HG02884 (cell line): ENCODE measurements around the gene KLF17.
"Not testable (repeated sequence)": the region's sequence is repeated elsewhere in the genome, so short reads cannot be mapped to it uniquely, and the experiment has no call there.

Source experiments
- ATAC-seq: cut with Tn5 transposase; IDR thresholded peaks from one replicate; pipeline ENCODE4 v1.9.1; 2021; ENCODE audit warnings: mild to moderate bottlenecking, moderate library complexity; ENCODE audit not compliant: unreplicated experiment

The KLF17 gene

DNA sequence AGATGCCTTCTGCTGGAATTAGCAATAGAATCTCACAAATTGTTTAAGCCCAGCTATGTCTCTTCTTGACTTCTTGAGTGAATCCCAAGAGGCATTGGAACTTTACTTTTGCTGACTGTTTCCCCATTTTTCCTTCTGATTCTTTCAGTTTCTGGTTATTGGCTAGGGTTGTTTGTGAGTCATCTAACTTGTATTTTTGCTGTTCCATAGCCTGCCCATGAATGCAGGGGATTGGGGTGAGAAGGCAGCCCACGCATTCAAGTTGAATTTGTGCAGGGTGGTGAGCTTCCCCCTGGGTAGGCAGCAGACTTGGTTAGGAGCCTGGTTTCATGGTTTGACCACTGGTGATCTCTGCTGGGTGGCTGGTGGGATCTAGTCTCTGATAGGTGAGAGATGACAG is 10.4 kb upstream of the KLF17 start:
- no peak for ATAC-seq

DNA sequence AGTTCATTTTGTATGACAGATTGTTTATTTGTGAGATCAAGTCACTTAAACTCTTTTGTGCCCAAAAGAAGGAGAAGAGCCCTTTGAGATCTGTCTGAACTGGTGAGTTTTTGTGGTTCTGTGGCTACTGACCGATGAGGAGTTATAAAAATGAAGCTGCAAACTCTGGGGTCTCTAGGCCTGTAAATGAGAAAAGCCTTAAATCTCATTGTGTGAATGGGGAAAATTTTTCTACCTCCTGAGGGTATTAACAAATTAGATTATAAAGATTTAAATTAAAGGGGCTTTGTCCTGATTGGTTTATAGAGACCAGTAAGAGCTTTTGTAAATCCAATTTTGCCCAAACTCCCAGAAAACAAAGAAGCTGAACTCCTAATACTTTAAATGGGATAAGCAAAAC is 9.7 kb upstream of the KLF17 start:
- no peak for ATAC-seq

DNA sequence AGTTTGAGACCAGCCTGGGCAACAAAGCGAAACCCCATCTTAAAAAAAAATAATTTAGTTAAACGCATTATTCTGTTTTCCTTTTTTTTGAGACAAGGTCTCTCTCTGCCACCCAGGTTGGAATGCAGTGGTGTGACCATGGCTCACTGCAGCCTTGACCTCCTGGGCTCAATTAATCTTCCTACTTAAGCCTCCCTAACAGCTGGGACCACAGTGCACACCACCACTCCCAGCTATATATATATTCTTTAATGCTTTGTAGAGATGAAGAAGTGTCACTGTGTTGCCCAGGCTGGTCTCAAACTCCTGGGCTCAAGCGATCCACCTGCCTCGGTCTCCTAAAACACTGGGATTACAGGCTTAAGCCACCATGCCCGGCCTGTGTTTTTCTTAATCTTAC is 7.7 kb upstream of the KLF17 start:
- no peak for ATAC-seq

DNA sequence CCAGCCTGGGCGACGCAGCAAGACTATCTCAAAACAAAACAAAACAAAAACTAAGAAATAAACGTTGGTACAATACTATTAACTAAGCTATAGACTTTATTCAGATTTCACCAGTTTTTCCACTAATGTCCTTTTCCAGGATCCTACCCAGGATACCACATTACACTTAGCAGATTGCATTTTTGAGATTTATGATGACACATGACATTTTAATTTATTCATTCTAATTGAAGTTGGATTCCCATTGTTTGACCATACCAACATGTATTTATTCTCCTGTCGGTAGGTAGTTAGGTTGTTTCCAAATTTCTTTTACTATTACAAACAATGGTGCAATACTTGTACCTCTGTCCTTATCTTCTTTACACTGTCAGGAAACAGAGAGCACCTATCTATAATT is 6.8 kb upstream of the KLF17 start:
- no peak for ATAC-seq

DNA sequence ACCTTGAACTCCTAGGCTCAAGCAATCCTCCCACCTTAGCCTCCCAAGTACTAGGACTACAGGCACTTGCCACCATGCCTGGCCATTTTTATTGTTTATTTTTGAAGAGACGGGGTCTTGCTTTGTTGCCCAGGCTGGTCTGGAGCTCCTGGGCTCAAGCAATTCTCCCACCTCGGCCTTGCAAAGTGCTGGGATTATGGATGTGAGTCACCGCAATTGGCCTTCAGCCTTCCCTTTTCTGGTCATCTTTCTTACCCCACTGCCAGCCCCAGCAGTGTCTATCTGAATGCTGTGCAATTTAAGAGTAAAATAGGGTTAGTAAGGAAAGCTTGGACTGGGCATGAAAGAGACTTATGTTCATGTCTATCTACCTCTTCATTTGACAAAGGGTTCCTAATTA is 6.1 kb upstream of the KLF17 start:
- no peak for ATAC-seq

DNA sequence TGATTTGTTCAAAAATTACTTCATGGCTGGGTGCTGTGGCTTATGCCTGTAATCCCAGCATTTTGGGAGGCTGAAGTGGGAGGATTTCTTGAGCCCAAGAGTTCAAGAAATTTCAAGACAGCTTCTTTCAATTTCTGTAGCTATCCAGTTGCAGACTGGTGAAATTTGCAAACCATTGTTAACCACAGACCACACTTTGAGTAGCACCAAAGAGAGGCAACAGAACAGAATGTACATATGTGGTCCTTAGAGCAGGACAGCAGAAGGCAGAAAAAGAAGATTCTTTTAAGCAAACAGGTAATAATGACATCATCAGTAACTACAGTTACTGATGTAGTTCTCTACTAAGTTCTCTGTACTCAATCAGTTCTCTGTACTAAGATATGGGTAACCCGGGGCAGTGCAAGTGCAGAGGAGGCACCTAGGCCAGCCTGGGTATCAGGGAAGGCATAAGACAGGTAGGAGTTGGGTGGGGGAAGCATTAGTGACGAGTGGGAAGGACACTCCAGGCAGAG is 5.5 kb upstream of the KLF17 start:
- no peak for ATAC-seq

DNA sequence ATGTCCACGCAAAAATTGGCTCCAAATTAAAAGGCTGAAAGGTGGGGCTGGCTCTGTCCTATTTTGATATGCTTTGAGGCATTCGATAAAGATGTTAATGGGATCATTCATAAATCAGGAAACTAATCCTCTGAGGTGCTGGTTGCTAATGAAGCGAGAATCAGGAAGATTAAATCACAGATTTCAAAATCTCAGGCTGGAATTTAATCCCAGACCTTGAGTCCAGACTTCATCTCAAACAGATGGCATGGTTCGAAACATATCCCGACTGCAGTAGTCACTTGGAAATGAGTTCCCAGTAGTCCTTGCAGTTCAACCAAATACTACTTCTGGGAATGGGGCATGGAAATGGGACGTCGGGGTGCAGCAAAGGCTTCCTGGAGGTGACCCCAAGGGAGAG is 4.5 kb upstream of the KLF17 start:
- no peak for ATAC-seq

DNA sequence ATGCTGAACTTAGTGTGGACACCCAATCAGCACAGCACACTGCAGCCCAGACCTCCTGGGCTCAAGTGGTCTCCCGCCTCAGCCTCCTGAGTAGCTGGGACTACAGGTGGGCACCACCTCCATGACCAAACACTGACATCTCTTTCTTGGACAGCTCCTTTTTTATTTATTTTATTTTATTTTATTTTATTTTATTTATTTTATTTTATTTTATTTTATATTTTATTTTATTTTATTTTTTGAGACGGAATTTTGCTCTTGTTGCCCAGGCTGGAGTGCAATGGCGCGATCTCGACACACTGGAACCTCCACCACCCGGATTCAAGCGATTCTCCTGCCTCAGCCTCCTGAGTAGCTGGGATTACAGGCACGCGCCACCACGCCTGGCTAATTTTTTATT is 1.3 kb upstream of the KLF17 start:
- not testable (repeated sequence) for ATAC-seq

DNA sequence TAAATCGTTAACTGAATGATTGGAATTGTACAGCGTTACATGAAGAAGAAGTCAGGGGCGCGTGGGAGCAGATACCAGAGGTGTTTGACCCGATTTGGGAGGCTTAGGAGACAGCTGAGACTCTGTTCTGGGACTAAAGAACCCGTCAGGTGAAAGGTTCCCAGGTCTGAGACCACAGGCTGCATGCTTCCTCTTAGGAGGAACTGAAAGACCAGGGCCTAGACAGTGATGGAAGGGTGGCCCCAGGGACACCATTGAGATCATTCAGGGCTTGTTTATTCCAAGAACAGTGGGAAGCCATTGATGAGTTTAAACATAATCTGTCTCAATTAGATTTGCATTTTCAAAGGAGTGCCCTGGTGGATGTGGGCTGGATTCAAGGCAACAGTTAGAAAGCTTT is 904 bp downstream of the KLF17 start:
- no peak for ATAC-seq

DNA sequence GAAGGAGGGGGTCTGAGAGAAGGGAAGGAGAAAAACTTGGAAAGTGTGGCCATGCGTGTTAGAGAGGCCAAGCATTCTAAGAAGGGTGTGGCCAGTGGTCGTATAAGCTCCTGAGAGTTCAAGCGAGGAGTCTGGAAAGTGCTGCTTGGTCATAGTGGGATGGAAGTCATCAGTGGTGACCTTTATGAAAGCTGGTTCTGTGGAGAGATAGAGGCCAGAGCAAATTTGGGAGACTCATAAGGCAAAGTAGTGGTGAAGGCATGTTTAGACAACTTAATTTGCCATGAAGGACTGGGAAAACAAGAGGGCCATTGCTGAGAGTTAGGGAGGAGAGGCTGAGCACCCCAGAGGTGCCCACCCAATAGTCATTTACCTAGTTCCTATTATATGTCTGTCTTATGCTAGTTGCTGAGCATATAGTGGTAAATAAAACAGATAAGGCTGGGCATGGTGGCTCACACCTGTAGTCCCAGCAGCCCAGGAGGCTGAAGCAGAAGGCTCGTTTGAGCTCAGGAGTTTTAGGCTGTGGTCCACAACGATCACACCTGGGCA is 1.9 kb downstream of the KLF17 start:
- ATAC-seq: no peak

DNA sequence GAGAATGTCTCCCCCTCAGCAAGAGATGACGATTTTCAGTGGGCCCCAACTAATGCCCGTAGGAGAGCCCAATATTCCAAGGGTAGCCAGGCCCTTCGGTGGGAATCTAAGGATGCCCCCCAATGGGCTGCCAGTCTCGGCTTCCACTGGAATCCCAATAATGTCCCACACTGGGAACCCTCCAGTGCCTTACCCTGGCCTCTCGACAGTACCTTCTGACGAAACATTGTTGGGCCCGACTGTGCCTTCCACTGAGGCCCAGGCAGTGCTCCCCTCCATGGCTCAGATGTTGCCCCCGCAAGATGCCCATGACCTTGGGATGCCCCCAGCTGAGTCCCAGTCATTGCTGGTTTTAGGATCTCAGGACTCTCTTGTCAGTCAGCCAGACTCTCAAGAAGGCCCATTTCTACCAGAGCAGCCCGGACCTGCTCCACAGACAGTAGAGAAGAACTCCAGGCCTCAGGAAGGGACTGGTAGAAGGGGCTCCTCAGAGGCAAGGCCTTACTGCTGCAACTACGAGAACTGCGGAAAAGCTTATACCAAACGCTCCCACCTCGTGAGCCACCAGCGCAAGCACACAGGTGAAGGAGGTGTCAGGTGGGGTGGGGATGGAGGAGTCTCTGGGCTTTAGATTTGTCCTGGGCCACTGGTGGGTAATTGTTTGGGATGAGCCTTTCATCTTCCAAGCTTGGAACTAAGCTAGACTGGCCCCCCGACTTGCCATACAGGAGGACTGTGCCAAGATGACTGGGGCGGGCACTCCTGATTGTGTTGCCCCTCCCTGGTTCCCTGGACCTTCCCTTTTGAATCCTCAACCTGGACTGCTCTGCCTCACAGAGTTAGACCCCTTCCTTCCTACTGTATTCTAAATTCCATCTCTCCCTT is 11.2 kb downstream of the KLF17 start:
- ATAC-seq: no peak

DNA sequence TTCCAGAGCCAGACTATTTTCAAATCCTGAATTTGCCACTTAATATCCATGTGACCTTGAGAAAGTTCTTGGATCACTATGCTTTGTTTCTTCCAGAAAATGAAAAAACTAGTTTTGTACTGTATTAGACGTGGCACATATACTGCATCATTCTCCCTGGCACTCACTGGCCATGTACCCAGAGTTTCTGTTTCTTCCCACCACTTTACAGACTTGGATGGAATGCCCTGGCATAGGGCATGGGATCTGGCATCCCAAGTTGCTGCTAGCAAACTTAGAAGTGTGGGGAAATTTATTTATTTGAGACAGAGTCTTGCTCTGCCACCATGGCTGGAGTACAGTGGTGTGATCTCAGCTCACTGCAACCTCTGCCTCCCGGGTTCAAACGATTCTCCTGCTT is 12.8 kb downstream of the KLF17 start:
- ATAC-seq: no peak

DNA sequence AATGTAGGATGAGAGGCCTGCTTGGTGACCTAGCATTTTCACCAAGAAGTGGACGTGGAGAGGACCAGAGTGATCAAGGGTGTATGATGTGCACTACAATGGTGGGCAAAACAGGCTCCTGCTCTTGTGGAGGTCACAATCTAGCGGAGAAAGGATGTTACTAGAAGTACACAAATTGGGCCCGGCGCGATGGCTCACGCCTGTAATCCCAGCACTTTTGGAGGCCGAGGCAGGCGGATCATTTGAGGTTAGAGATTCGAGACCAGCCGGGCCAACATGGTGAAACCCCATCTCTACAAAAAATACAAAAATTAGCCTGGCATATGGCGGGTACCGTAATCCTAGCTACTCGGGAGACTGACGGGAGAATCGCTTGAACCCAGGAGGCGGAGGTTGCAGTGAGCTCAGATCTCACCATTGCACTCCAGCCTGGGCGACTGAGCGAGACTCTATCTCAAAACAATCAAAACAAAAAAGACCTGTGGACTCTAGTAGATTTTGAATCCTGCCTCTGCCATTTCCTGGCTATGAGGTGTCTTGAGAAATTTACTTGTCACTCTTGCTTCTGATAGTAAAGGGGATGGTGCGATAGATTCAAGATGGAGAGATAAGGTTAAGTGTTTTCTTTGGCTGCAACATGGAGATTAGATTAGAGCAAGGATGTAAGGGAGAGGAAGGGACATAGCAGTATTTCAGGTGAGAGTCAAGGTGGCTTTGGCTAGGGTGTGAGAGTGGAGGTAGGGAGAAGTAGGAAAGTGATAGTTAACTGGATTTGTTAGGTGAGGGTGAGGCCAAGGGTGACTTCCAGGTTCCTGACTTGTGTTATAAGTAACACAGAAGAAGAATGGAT is 15.7 kb downstream of the KLF17 start:
- ATAC-seq: no peak

DNA sequence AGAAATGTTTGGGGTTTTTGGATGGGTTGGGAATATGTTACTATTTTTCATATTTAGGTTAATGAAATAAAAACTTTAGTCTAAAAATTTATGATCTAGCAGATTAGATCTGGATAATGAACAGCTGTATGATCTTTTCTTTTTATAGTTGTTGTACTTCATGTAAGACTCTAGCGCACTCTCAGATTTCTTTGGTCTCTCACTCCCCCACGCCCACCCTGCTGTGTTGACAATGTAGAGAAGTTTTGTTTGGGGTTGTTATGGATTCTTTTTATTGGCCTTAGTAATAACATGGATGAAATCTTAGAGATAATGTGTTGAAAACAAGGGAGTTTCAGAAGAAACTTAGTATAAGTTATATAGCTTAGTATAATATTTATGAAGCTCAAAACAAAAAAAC is 17.3 kb downstream of the KLF17 start:
- ATAC-seq: no peak

DNA sequence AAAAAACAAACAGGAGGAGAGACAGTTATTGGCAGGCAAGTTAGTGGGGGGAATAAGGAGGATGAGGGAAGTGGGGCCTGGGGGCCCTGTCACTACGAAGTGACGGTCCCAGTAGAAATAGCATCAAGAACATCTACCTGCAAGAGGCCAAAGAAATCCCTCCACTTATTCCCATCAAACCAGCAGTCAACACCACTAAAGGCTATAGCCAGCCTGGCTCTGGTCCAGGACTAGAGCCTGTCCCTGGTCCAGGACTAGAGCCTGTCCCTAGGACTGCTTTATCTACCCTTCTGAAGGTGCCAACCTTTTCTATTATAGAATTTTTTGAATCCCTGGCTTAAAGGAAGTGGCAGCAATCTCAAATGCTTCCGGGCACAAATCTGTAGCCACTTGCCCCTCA is 19.6 kb downstream of the KLF17 start:
- no peak for ATAC-seq

DNA sequence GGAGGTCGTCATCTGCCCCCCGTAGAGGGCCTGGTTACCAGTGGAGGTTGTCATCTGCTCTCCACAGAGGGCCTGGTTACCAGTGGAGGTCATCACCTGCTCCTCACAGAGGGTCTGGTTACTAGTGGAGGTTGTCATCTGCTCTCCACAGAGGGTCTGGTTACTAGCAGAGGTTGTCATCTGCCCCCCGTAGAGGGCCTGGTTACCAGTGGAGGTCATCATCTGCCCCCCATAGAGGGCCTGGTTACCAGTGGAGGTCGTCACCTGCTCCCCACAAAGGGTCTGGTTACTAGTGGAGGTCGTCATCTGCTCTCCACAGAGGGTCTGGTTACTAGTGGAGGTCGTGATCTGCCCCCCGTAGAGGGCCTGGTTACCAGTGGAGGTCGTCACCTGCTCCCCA is 20.9 kb downstream of the KLF17 start:
- ATAC-seq: not testable (repeated sequence)

DNA sequence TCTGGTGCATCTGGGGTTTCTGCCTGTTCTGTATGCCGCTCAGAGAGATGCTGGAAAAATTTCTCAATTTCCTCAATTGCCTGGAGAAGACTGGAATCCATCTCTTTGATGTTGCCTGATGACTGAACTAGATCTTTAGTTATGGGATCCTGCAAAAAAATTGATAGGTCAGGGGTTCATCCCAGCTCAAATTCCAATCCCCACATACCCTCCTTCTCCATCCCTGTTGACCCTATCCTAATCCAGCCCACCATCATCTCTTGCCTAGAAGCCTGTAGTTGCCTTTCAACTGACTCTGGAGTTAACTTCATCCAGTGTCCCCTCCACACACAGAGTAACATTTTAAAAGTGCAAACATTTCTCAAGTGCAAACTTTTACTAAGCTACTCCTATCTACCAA is 22.9 kb downstream of the KLF17 start, which contains the start of gene KLF18:
TSS of gene KLF18 (minus strand) at position 101 of the 400 bp plus-strand sequence. CDS start at position 101, 0 bp downstream.
- ATAC-seq: no peak

DNA sequence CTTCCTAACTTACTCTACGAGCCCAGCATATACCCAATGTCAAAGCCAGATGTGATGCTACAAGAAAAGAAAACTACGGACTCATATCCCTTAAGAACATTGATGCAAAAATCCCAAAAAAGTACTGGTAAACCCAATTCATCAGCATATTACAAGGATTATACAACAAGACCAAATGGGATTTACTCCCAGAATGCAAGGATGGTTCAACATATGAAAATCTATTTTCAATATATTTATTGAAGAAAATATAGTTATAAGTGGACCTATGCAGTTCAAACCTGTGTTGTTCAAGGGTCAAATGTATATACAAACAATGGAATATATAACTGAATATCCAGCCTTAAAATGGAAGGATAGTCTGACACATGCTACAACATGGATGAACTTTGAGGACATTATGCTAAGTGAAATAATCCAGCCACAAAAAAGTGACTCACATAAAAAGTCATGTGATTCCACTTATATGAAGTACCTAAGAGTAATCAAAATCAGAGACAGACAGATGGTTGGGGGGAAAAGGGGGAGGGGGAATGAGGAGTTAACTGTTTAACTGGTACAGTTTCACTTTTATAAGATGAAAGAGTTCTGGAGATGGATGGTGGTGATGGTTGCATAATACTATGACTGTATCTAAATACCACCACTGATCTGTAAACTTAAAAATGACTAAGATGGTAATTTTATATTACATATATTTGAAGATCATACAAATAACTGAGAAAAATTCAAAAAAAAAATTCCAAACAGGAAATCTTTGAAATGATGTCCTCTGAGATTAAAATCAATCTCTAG is 26.5 kb downstream of the KLF17 start:
- no peak for ATAC-seq

DNA sequence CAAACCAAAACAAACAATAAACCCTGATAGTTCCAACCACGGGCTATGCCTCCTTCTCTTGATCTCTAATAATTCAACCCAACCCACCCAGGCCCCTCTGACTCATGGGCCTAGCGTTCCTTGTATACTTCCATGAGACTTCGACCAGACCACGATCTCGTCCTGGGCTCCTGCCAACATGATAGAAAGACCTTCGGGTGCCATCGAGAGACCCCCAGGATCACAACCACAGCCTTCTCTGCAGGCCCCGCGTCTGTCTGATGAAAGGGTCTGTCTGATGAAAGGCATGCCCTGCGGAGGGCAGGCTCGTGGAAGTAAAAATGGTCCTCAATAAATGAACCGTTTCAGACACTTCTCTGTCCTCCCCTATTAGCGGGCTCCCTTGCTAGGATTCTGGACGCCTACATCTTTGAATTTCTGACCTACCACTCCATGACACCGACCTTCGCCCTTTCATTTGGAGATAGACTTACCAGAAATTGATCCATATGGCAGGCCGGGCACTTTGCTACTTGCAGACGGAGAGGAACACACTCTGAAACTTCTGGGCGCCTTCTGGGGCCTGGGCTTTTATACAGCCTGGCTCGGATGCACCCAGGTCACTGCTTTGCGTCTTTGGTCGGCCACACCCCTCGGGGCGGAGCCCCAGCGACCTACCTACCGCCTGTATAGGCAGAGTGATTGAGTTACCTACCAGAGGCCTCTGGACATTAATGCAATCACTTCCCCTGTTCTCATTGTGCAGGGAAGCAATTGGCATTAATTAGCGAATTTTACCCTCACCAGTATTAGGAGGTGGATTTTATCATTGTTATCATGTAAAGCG is 28.1 kb downstream of the KLF17 start:
- ATAC-seq: no peak

DNA sequence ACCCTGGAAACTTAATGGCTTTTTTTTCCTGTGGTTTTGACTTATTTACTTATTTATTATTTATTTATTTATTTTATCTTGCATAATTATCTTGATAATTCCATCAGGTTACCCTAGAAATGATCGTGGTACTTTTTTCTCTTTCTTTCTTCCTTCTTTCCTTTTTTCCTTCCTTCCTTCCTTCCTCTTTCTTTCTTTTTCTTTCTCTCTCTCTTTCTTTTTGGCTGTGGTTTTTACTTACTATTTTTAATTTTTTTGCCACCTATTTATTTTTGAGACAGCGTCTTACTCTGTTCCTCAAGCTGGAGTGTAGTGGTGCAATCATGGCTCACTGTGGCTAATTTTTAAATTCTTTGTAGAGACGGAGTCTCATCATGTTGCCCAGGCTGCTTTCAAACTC is 29.0 kb downstream of the KLF17 start:
- no peak for ATAC-seq
